ENCODE data around the gene ILF2. TPM values are rescaled to one million over a fixed set of nuclear protein-coding genes. Genes with fewer than 3 reads are reported as not detected.
"Not testable (repeated sequence)": the region's sequence is repeated elsewhere in the genome, so short reads cannot be mapped to it uniquely, and the experiment has no call there.

Gene ILF2
- polyA plus RNA-seq, 1 of the 3 experiments (the other 2 are of a cell fraction) = 189 TPM

DNA sequence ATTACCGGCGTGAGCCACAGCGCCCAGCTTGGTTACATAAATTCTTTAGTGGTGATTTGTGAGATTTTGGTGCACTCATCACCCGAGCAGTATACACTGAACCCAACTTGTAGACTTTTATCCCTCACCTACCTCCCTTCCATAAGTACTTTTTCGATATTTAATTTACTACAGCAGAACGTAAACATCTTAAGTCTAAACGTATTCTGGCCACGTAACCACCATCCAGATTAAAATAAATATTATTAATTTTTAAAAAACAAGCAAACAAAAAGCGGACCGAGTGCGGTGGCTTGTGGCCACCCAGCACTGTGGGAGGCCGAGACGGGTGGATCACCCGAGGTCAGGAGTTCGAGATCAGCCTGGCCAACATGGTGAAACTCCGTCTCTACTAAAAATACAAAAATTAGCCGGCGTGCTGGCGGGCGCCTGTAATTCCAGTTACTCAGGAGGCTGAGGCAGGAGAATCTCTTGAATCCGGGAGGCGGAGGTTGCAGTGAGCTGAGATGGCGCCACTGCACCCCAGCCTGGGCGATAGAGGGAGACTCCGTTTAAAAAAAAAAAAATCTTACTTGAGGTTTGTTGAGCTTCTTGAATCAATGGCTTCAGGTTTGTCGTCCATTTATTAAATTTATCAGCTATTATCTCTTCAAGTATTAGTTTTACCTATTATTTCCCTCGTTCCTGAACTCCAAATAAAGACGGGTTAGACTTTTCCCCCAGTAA, 998 bp upstream of the ILF2 start:
- ChIA-PET CTCF (interaction anchor here (0.8 to 2.3 kb wide), 13 partner anchors 9 to 315 kb away, joined by 3 to 8 read pairs (median 4); partner anchors contain the start of genes RAB13 and SLC27A3), POLR2A (interaction anchor here (0.6 to 1.9 kb wide), 5 partner anchors 51 to 318 kb away, joined by 3 to 6 read pairs (median 3); partner anchors contain the start of genes INTS3 and RPS27)
- peak; percentile 16 for DNase-seq
- Histone ChIP-seq H2AFZ (ENCODE audit: low read depth) (peak overlapping the region; percentile 99), H3K36me3 (replicated peaks in 1 of 2; ENCODE audit: control insufficient read depth in 1 of 2, insufficient read depth in 2 of 2, low read length in 1 of 2) (peaks cover 17 to 28% of the 10 kb centered on the region in 2 experiments), H3K79me2 (ENCODE audit: insufficient read depth) (peaks cover 40% of the 10 kb centered on the region), H3K4me3 (ENCODE audit: low read depth in 2 of 2, low read length in 1 of 2) (peak overlapping the region; percentile 49 to 72), H3K4me2 (peak overlapping the region; percentile 72), H3K9ac (peak overlapping the region; percentile 78), H3K27ac (ENCODE audit: low read depth in 2 of 2, low read length in 1 of 2) (peak overlapping the region; percentile 64 to 89), H3F3A (replicated peaks; ENCODE audit: insufficient read depth) (peaks cover 27% of the 10 kb centered on the region)
- H3K9me3 ChIP-seq; H4K20me1 ChIP-seq (ENCODE audit: insufficient read depth); H3K9me2 ChIP-seq; H3K4me1 ChIP-seq (ENCODE audit: control insufficient read depth in 1 of 2, insufficient read depth in 2 of 2, low read depth in 1 of 2, low read length in 1 of 2); H3K27me3 ChIP-seq (ENCODE audit: insufficient read depth): not testable (repeated sequence)
- 3% methylated on average over 28 of the region's 28 CpGs for WGBS (ENCODE audit: low lambda C conversion rate)
- TF ChIP-seq CTCF (IDR thresholded peaks at IDR 0.05) (peak; percentile 39), YY1 (IDR thresholded peaks at IDR 0.05; ENCODE audit: low read depth) (peak; percentile 66)

DNA sequence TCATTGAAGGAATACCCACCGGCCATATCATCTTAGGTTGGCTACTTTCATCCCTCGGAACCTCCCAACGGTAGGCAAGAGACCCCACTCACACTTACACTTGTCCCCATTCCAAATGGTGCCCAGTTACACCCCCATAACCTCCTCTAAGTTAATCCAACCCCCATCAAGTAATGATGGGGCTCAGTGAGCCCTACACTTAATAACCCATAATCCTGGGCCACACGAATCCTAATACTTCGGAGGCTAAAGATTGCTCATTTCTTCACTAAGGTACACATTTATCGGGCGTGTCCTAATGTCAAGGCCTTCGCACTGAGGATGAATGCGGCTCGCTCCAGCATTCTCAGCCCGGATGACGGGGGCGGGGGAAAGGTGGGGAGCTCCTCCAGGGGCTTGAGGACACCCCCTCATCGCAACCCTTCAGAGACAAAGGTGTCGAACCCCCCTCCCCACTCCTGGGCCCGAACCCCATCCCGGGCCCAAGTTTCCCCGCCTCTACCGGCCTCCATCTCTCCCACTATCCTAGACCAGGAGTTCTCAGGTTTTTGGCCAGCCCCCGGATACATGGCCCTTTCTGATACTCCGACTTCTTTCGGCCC, 435 bp downstream of the ILF2 start:
- no peak for TF ChIP-seq NRF1 (IDR thresholded peaks at IDR 0.05; ENCODE audit: low read depth, low read length)
- TF ChIP-seq FOSL2 (IDR thresholded peaks at IDR 0.05; ENCODE audit: borderline replicate concordance, low read depth) = no peak
- TF ChIP-seq TCF12 (IDR thresholded peaks at IDR 0.05) = no peak
- TF ChIP-seq, protein P1, sequence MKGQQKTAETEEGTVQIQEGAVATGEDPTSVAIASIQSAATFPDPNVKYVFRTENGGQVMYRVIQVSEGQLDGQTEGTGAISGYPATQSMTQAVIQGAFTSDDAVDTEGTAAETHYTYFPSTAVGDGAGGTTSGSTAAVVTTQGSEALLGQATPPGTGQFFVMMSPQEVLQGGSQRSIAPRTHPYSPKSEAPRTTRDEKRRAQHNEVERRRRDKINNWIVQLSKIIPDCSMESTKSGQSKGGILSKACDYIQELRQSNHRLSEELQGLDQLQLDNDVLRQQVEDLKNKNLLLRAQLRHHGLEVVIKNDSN (IDR thresholded peaks at IDR 0.05; ENCODE audit: borderline replicate concordance, low read depth) = no peak
- no peak for TF ChIP-seq JUND (IDR thresholded peaks at IDR 0.05)
- TF ChIP-seq MXI1 (IDR thresholded peaks at IDR 0.05; ENCODE audit: low read depth, low read length) = no peak
- no peak for TF ChIP-seq GATA2 (CRISPR knock-in tag; IDR thresholded peaks at IDR 0.05)
- TF ChIP-seq POLR2AphosphoS5 (IDR thresholded peaks at IDR 0.05; ENCODE audit: low read depth, low read length) = no peak
- TF ChIP-seq, protein P2, sequence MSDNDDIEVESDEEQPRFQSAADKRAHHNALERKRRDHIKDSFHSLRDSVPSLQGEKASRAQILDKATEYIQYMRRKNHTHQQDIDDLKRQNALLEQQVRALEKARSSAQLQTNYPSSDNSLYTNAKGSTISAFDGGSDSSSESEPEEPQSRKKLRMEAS (IDR thresholded peaks at IDR 0.05; ENCODE audit: low read depth) = no peak
- no peak for TF ChIP-seq ELF1 (IDR thresholded peaks at IDR 0.05)
- no peak for TF ChIP-seq MEF2A (IDR thresholded peaks at IDR 0.05; ENCODE audit: borderline replicate concordance, low read depth)
- peaks cover 7% of the 10 kb centered on the region in 2 experiments; a peak in 2 of 4 replicates for H3K4me1 ChIP-seq (ENCODE audit: control insufficient read depth in 1 of 2, insufficient read depth in 2 of 2, low read depth in 1 of 2, low read length in 1 of 2)
- peak overlapping the region; percentile 96 for H3K9ac ChIP-seq
- H3K4me3 ChIP-seq (ENCODE audit: low read depth in 2 of 2, low read length in 1 of 2) = peak overlapping the region; percentile 65 to 83
- peak overlapping the region; percentile 95 for H3K4me2 ChIP-seq
- peaks cover 47% of the 10 kb centered on the region for H3K79me2 ChIP-seq (ENCODE audit: insufficient read depth)
- peak overlapping the region; percentile 70 to 72 for H3K27ac ChIP-seq (ENCODE audit: low read depth in 2 of 2, low read length in 1 of 2)
- no peaks in the 10 kb centered on the region for H3K9me2 ChIP-seq
- peak; percentile 38 for DNase-seq
- 1% methylated on average over 18 of the region's 22 CpGs for WGBS (ENCODE audit: low lambda C conversion rate)
- CTCF ChIA-PET = interaction anchor here (0.9 to 2.0 kb wide), 3 partner anchors 8 to 105 kb away, joined by 3 to 6 read pairs (median 3); partner anchors contain the start of gene SLC27A3
- H3K9me3 ChIP-seq = no peaks in the 10 kb centered on the region
- H2AFZ ChIP-seq (ENCODE audit: low read depth) = peak overlapping the region; percentile 32; the same call in 1 of the 2 replicates
- no peaks in the 10 kb centered on the region for H4K20me1 ChIP-seq (ENCODE audit: insufficient read depth)
- H3K36me3 ChIP-seq (replicated peaks in 1 of 2; ENCODE audit: control insufficient read depth in 1 of 2, insufficient read depth in 2 of 2, low read length in 1 of 2) = peaks cover 28 to 42% of the 10 kb centered on the region in 2 experiments
- peaks cover 38% of the 10 kb centered on the region for H3F3A ChIP-seq (replicated peaks; ENCODE audit: insufficient read depth)
- POLR2A ChIA-PET = no interaction called here
- no peaks in the 10 kb centered on the region for H3K27me3 ChIP-seq (ENCODE audit: insufficient read depth)

All from SK-N-SH (cell line).